IPS-18a (cell line): ENCODE results near the gene A4GNT.
"Not testable (repeated sequence)": the region's sequence is repeated elsewhere in the genome, so short reads cannot be mapped to it uniquely, and the experiment has no call there.

Experiments used
- H3K27ac ChIP-seq: one replicate; pipeline ENCODE4 v1.5.1; 2013; ENCODE audit warnings: low read length
- H3K27me3 ChIP-seq: one replicate; pipeline ENCODE4 v1.6.1; 2013; ENCODE audit warnings: mild to moderate bottlenecking, low read length; ENCODE audit not compliant: control insufficient read depth, insufficient read depth
- H3K36me3 ChIP-seq: one replicate; pipeline ENCODE4 v1.6.1; 2013; ENCODE audit warnings: low read depth, low read length; ENCODE audit not compliant: control insufficient read depth
- H3K4me1 ChIP-seq: one replicate; pipeline ENCODE4 v1.6.1; 2013; ENCODE audit warnings: low read depth, low read length; ENCODE audit not compliant: control insufficient read depth
- H3K4me3 ChIP-seq: one replicate; pipeline ENCODE4 v1.5.1; 2013; ENCODE audit warnings: low read length
- H3K9ac ChIP-seq: one replicate; pipeline ENCODE4 v1.6.1; 2013; ENCODE audit warnings: mild to moderate bottlenecking, low read length, moderate library complexity
- H3K9me3 ChIP-seq: one replicate; pipeline ENCODE4 v1.6.1; 2013; ENCODE audit warnings: low read depth, low read length; ENCODE audit not compliant: control insufficient read depth

The A4GNT gene

GRCh38 chr3:138089091-138089490, 43.1 kb downstream of the A4GNT start:
- Histone ChIP-seq H3K4me1 (no peaks in the 10 kb centered on the region), H3K9ac (no peak overlapping the region), H3K27ac (no peak overlapping the region), H3K36me3 (peaks cover 15% of the 10 kb centered on the region), H3K4me3 (no peak overlapping the region), H3K27me3 (no peaks in the 10 kb centered on the region), H3K9me3 (no peaks in the 10 kb centered on the region)

GRCh38 chr3:138085745-138086144, 46.4 kb downstream of the A4GNT start:
- not testable (repeated sequence) for H3K27ac ChIP-seq, H3K9me3 ChIP-seq, H3K4me1 ChIP-seq, H3K9ac ChIP-seq, H3K4me3 ChIP-seq, H3K27me3 ChIP-seq
- H3K36me3 ChIP-seq = peaks cover 33% of the 10 kb centered on the region

GRCh38 chr3:138084196-138084595, 48.0 kb downstream of the A4GNT start:
- H3K9me3 ChIP-seq = no peaks in the 10 kb centered on the region
- no peaks in the 10 kb centered on the region for H3K27me3 ChIP-seq
- H3K4me1 ChIP-seq = no peaks in the 10 kb centered on the region
- H3K36me3 ChIP-seq = peaks cover 33% of the 10 kb centered on the region
- no peak overlapping the region for H3K9ac ChIP-seq
- no peak overlapping the region for H3K27ac ChIP-seq
- no peak overlapping the region for H3K4me3 ChIP-seq

- Histone ChIP-seq H3K36me3 (peaks cover 27% of the 10 kb centered on the region), H3K27ac (no peak overlapping the region), H3K9me3 (no peaks in the 10 kb centered on the region), H3K27me3 (no peaks in the 10 kb centered on the region), H3K9ac (no peak overlapping the region), H3K4me1 (no peaks in the 10 kb centered on the region), H3K4me3 (no peak overlapping the region)
These were observed 49.2 kb downstream of the A4GNT start for GRCh38 chr3:138082992-138083386.

- Histone ChIP-seq H3K4me1 (no peaks in the 10 kb centered on the region), H3K9ac (no peak overlapping the region), H3K9me3 (no peaks in the 10 kb centered on the region), H3K27ac (no peak overlapping the region), H3K27me3 (no peaks in the 10 kb centered on the region), H3K4me3 (no peak overlapping the region), H3K36me3 (peaks cover 25% of the 10 kb centered on the region)
These were observed 49.9 kb downstream of the A4GNT start for GRCh38 chr3:138082085-138082991.

- Histone ChIP-seq H3K27me3 (no peaks in the 10 kb centered on the region), H3K27ac (no peak overlapping the region), H3K4me3 (no peak overlapping the region), H3K9me3 (no peaks in the 10 kb centered on the region), H3K9ac (no peak overlapping the region), H3K4me1 (no peaks in the 10 kb centered on the region), H3K36me3 (peaks cover 20% of the 10 kb centered on the region)
These were observed 50.7 kb downstream of the A4GNT start for GRCh38 chr3:138081371-138082084.

- no peaks in the 10 kb centered on the region for H3K9me3 ChIP-seq
- H3K4me1 ChIP-seq = no peaks in the 10 kb centered on the region
- H3K36me3 ChIP-seq = peaks cover 18% of the 10 kb centered on the region
- H3K27me3 ChIP-seq = no peaks in the 10 kb centered on the region
- no peak overlapping the region for H3K4me3 ChIP-seq
- H3K27ac ChIP-seq = no peak overlapping the region
- H3K9ac ChIP-seq = no peak overlapping the region
These were observed 52.3 kb downstream of the A4GNT start for GRCh38 chr3:138079901-138080300.

GRCh38 chr3:138078901-138079344, 53.3 kb downstream of the A4GNT start:
- H3K4me3 ChIP-seq = no peak overlapping the region

GRCh38 chr3:138078096-138078495, 54.1 kb downstream of the A4GNT start:
- no peaks in the 10 kb centered on the region for H3K27me3 ChIP-seq
- H3K27ac ChIP-seq = no peak overlapping the region
- H3K9ac ChIP-seq = no peak overlapping the region
- no peak overlapping the region for H3K4me3 ChIP-seq
- H3K4me1 ChIP-seq = peaks cover 5% of the 10 kb centered on the region
- H3K36me3 ChIP-seq = peaks cover 9% of the 10 kb centered on the region
- H3K9me3 ChIP-seq = no peaks in the 10 kb centered on the region

More at GRCh38 chr3:138078901-138079344, 53.3 kb downstream of the A4GNT start:
- no peaks in the 10 kb centered on the region for H3K4me1 ChIP-seq
- H3K27ac ChIP-seq = no peak overlapping the region
- no peaks in the 10 kb centered on the region for H3K27me3 ChIP-seq
- no peaks in the 10 kb centered on the region for H3K9me3 ChIP-seq
- no peak overlapping the region for H3K9ac ChIP-seq
- peaks cover 16% of the 10 kb centered on the region for H3K36me3 ChIP-seq
